Small intestine (tissue), 16 donors: ENCODE data around the gene GALNT4. TPM values are rescaled to one million over a fixed set of nuclear protein-coding genes. Genes with fewer than 3 reads are reported as not detected.
A peak's percentile ranks its signal among the peaks of the same experiment; 100 is the strongest.

Experiments
- DNase-seq, 2 donors: peaks; one replicate each; pipeline versions ENCODE4 v3.0.0 to v3.0.0-alpha.2; 2013
- FAIRE-seq: peaks from 2 replicates; lab custom pipeline; 2012; peaks lifted over from hg19 to GRCh38; lab: Jason Lieb, UNC
- H3K27ac ChIP-seq, 3 donors: one replicate each; pipeline ENCODE4 v1.5.1; 2013; ENCODE audit warnings: low read length in 2 of 3, mild to moderate bottlenecking in 2 of 3, control low read depth in 1 of 3, inconsistent platforms in 1 of 3, low read depth in 1 of 3, moderate library complexity in 1 of 3
- H3K27me3 ChIP-seq, 3 donors: one replicate each; pipeline ENCODE4 v1.6.1; 2013; ENCODE audit warnings: low read length in 3 of 3, inconsistent platforms in 1 of 3; ENCODE audit not compliant: control insufficient read depth in 3 of 3, insufficient read depth in 3 of 3
- H3K36me3 ChIP-seq, 3 donors: one replicate each; pipeline ENCODE4 v1.6.1; 2013; ENCODE audit warnings: low read length in 3 of 3, inconsistent platforms in 1 of 3, low read depth in 1 of 3, mild to moderate bottlenecking in 1 of 3, moderate library complexity in 1 of 3; ENCODE audit not compliant: control insufficient read depth in 3 of 3, insufficient read depth in 2 of 3
- H3K4me1 ChIP-seq, 3 donors: one replicate each; pipeline ENCODE4 v1.6.1; 2013; ENCODE audit warnings: low read length in 2 of 3, inconsistent platforms in 1 of 3, low read depth in 1 of 3, mild to moderate bottlenecking in 1 of 3, moderate library complexity in 1 of 3; ENCODE audit not compliant: control insufficient read depth in 3 of 3, insufficient read depth in 2 of 3
- H3K4me3 ChIP-seq, 3 donors: one replicate each; pipeline ENCODE4 v1.5.1; 2013; ENCODE audit warnings: low read length in 3 of 3, control low read depth in 1 of 3, inconsistent platforms in 1 of 3, low read depth in 1 of 3, mild to moderate bottlenecking in 1 of 3, moderate library complexity in 1 of 3
- H3K9me3 ChIP-seq, 2 donors: one replicate each; pipeline ENCODE4 v1.6.1; 2013; ENCODE audit warnings: low read depth in 1 of 2, low read length in 1 of 2; ENCODE audit not compliant: control insufficient read depth in 2 of 2, insufficient read depth in 1 of 2
- WGBS, 3 donors: extraction: QIAGEN DNeasy Blood & Tissue Kit; methylation state at CpG; one replicate each; pipeline ENCODE4 v1.1.7; 2013; 5-methylcytosine and 5-hydroxymethylcytosine counted together
- long read RNA-seq, 10 donors: transcript quantifications; one replicate each; lab custom pipeline, GENCODE V29; 2026
- polyA plus RNA-seq, 4 donors: library from polyadenylated mRNA; stranded (reverse) in 3 of 4; unstranded in 1 of 4; fragments of 200-250 nt in 3 of 4; fragments of 120-200 nt in 1 of 4; gene quantifications; one replicate each; pipeline versions ENCODE4 v1.2.1 to v1.2.3, GENCODE V29; 2013
- donor health status: healthy with polysubstance abuse.
- donor health status: control.
- donor health status: control.
- donor health status: Bipolar disorder and iron deficiency.
- donor health status: healthy.

The GALNT4 gene
- polyA plus RNA-seq = 10 to 100 TPM in 2 of 4 donors, 1 to 10 TPM in 2; 3.2 to 46.6 (median 10.9) TPM
- long read RNA-seq, donor 1, full-length matches to known transcripts = 104 of 104 reads
- long read RNA-seq, donor 1, partial matches to known transcripts = 0 of 104 reads
- long read RNA-seq, donor 1, other reads (novel, unspliced or antisense) = 0 of 104 reads
- long read RNA-seq, donor 2, full-length matches to known transcripts = 40 of 40 reads
- long read RNA-seq, donor 2, partial matches to known transcripts = 0 of 40 reads
- long read RNA-seq, donor 2, other reads (novel, unspliced or antisense) = 0 of 40 reads
- long read RNA-seq, donor 3, full-length matches to known transcripts = 49 of 49 reads
- long read RNA-seq, donor 3, partial matches to known transcripts = 0 of 49 reads
- long read RNA-seq, donor 3, other reads (novel, unspliced or antisense) = 0 of 49 reads
- long read RNA-seq, donor 4, full-length matches to known transcripts = 2 of 2 reads
- long read RNA-seq, donor 4, partial matches to known transcripts = 0 of 2 reads
- long read RNA-seq, donor 4, other reads (novel, unspliced or antisense) = 0 of 2 reads
- long read RNA-seq, donor 5, full-length matches to known transcripts = 26 of 26 reads
- long read RNA-seq, donor 5, partial matches to known transcripts = 0 of 26 reads
- long read RNA-seq, donor 5, other reads (novel, unspliced or antisense) = 0 of 26 reads
- long read RNA-seq, donor 6, full-length matches to known transcripts = 39 of 39 reads
- long read RNA-seq, donor 6, partial matches to known transcripts = 0 of 39 reads
- long read RNA-seq, donor 6, other reads (novel, unspliced or antisense) = 0 of 39 reads
- long read RNA-seq, donor 7 = 0 reads
- long read RNA-seq, donor 8, full-length matches to known transcripts = 1 of 1 reads
- long read RNA-seq, donor 8, partial matches to known transcripts = 0 of 1 reads
- long read RNA-seq, donor 8, other reads (novel, unspliced or antisense) = 0 of 1 reads
- long read RNA-seq, donor 9, full-length matches to known transcripts = 13 of 13 reads
- long read RNA-seq, donor 9, partial matches to known transcripts = 0 of 13 reads
- long read RNA-seq, donor 9, other reads (novel, unspliced or antisense) = 0 of 13 reads
- long read RNA-seq, donor 10, full-length matches to known transcripts = 34 of 34 reads
- long read RNA-seq, donor 10, partial matches to known transcripts = 0 of 34 reads
- long read RNA-seq, donor 10, other reads (novel, unspliced or antisense) = 0 of 34 reads

DNA sequence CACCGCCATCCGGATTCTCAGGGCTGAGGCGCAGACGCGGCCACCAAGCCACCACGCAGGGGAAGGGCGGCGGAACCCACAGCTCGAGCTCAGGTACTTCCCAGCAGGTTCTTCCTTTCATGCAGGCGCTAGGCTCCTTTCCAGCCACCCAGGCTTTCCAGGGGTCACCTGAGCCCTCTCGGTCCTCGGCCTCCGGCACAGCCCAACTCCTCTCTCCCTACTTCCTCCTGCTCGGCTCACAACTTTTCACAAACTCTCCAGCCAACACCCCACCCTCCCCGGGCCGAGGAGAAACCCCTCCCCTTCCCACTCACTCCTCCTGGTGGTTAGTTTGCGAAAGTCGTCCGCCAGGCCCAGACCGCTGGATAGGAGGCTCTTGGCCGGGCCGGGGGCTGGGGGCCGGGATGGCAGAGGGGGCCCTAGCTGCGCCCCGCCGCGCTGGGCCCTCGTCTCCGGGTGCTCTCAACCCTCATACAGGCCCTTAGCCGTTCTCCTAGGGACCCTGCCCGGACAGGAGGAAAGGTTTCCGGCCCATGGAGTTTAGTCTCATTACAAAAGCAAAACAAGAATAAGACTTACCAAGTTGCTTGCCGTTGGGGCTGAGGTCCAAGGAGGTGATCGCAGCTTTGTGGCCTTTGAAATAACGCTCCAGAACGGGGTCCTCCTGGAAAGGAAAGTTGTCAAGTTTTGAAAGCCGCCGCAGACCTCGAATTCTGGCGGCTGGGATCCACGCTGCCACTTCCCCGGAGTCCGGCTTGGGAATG, at the start of gene GALNT4:
GALNT4 (minus strand) TSS at position 256 of the 764 bp plus-strand sequence; CDS start at position 9, 247 bp downstream.
- Histone ChIP-seq H3K36me3 (peaks cover 0 to 4% (median 2%) of the 10 kb centered on the region in 3 donors), H3K27me3 (no peaks in the 10 kb centered on the region), H3K4me3 (peak within 1 kb of the TSS; percentile 75 to 95 (median 90)), H3K9me3 (no peaks in the 10 kb centered on the region), H3K4me1 (peaks cover 0 to 15% (median 5%) of the 10 kb centered on the region in 3 donors), H3K27ac (peak within 1 kb of the TSS; percentile 84 to 89 (median 84))
- 0 to 1% (median 0%) methylated on average over 40 to 43 of the region's 43 CpGs for WGBS, 3 donors
- no peak for FAIRE-seq
- peak; percentile 93 to 95 for DNase-seq

DNA sequence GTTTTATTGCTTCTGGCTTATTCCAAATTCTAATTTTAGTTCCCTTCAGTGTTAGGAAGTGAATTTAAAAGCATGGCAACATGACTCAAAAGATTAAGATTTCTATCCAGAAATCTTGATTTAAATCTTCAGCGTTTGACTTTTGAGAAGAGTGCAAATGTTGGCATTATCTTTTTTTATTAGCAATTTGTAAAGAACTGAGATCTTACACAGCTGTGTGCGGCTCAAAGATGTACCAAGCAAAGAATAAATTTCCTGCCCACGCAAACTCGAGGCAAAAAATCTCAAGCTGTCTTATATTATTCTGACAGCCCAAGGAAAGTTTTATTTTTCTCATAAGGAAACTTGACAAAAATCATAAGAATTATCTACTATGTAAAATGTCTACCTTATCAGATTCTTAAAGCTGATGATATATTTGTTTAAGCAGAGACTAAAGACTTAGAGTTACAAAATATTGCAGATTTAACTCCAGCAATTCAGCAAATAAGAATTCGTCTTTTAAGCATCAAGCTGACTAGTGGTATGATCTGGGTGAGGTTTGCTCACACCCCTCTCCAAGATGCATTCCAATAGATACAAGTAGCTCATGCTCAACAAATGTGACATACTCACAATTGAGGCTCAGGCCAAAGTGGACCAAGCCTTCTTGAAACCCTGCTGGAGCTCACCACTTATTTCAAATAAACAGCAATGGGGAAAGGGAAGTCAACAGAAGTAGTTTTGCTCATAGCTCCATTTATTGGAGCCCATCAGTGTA, 48.6 kb upstream of the GALNT4 start:
- H3K4me3 ChIP-seq = no peak overlapping the region
- DNase-seq (no peak), FAIRE-seq (no peak)
- WGBS, 3 donors = 83 to 94% (median 91%) methylated on average over 5 of the region's 5 CpGs
- no peaks in the 10 kb centered on the region for H3K27me3 ChIP-seq
- H3K27ac ChIP-seq = no peak overlapping the region
- H3K9me3 ChIP-seq = no peaks in the 10 kb centered on the region
- no peaks in the 10 kb centered on the region for H3K36me3 ChIP-seq
- no peaks in the 10 kb centered on the region for H3K4me1 ChIP-seq

DNA sequence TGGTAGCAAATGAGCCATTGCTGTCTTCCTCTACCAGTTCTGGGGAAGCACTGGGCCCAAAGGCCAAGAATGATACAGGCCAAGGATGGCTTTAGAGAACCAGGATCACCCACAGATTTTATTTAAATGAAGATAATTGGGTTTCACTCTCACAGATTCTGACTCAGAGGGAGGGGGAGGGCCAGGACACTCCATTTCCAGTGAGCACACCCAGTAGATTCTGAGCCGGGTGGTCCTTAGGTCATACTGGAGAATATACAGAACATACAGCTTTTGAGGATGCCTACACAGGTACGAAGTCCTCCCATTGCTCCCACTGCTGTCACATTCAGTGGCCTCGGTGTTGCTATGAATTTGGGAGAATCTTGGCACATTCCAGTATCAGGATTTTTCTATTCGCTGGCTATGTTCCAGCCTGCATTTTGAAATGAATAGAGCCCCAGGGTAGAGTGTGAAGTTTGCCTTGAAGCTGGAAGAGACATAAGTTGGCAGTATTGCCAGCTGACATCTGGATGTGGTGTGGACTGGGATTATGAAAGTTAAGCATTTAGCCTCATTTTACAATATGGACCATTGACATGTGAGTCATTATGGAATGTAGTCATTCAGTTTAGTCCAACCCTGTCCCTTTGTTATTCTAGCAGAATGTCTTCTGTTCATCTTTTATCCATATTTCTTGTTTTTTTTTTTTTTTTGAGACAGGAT, 47.0 kb upstream of the GALNT4 start:
- H3K4me3 ChIP-seq = no peak overlapping the region
- H3K4me1 ChIP-seq = no peaks in the 10 kb centered on the region
- whole genome bisulfite sequencing, 3 donors = 91 to 97% (median 91%) methylated on average over 4 of the region's 4 CpGs
- DNase-seq (no peak), FAIRE-seq (no peak)
- H3K36me3 ChIP-seq = no peaks in the 10 kb centered on the region
- H3K9me3 ChIP-seq = no peaks in the 10 kb centered on the region
- no peaks in the 10 kb centered on the region for H3K27me3 ChIP-seq
- H3K27ac ChIP-seq = no peak overlapping the region

DNA sequence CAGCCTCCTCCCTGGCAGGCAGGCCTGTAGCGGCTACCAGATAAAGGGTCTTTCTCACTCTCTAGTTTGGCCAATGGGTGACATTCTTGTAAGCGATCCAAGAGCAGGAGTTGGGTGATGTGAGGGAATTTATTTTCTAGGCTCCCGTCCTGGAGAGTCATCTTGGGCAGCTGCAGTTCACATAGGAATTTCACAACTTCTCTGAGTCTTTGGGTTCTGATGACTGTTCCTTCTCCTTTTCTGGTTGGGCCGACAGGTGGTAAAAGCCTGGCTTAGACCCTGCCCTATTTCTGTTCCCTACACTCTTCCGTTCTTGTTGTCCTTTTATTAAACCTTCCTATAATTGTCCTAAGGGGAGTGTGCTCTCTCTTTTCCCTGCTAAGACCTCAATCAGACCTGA, 43.9 kb upstream of the GALNT4 start:
- FAIRE-seq (no peak), DNase-seq (no peak)
- 87 to 94% (median 90%) methylated on average over 5 of the region's 5 CpGs for WGBS, 3 donors
- no peaks in the 10 kb centered on the region for H3K36me3 ChIP-seq
- no peak overlapping the region for H3K27ac ChIP-seq
- H3K4me3 ChIP-seq = no peak overlapping the region
- no peaks in the 10 kb centered on the region for H3K27me3 ChIP-seq
- no peaks in the 10 kb centered on the region for H3K4me1 ChIP-seq
- peaks cover 0 to 2% of the 10 kb centered on the region in 2 donors for H3K9me3 ChIP-seq

DNA sequence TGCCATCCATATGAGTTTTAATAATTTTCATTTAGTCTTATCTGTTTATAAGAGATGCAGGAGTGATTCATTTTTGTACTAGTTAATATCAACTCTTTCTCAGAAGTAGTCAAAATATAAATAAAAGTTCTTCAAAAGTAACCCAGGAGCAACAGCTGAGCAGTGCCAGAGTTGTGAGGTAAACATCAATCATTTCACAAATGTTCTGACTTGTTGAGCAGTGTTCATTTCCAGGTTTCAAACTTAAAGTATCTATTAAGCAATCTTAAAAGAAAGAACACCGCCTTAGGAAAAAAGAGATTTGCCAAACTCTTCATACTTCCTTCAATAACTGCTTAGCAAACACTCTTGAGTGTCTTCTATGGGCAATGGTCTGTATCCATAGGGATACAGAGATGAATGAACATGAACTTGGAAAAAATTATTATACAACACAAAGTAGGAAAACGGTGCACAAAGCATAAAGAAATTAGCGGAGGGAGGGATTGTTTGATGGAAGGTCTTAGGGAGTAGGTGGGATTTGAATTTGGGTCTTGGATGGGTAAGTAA, 43.2 kb upstream of the GALNT4 start:
- Histone ChIP-seq H3K27ac (no peak overlapping the region), H3K9me3 (peaks cover 0 to 2% of the 10 kb centered on the region in 2 donors), H3K36me3 (no peaks in the 10 kb centered on the region), H3K27me3 (no peaks in the 10 kb centered on the region), H3K4me1 (no peaks in the 10 kb centered on the region), H3K4me3 (no peak overlapping the region)
- no peak for DNase-seq
- no peak for FAIRE-seq
- 91 to 93% (median 93%) methylated on average over 3 of the region's 3 CpGs for WGBS, 3 donors

GRCh38 chr12:89566615-89567014, 42.0 kb upstream of the GALNT4 start:
- no peak for FAIRE-seq
- H3K27ac ChIP-seq = no peak overlapping the region

GRCh38 chr12:89565002-89565401, 40.4 kb upstream of the GALNT4 start:
- Histone ChIP-seq H3K4me1 (no peaks in the 10 kb centered on the region), H3K27ac (no peak overlapping the region), H3K4me3 (no peak overlapping the region), H3K27me3 (no peaks in the 10 kb centered on the region), H3K36me3 (no peaks in the 10 kb centered on the region), H3K9me3 (peaks cover 0 to 2% of the 10 kb centered on the region in 2 donors)
- no peak for DNase-seq
- FAIRE-seq = no peak

More at GRCh38 chr12:89566615-89567014, 42.0 kb upstream of the GALNT4 start:
- H3K4me3 ChIP-seq = no peak overlapping the region
- H3K9me3 ChIP-seq = peaks cover 0 to 2% of the 10 kb centered on the region in 2 donors
- no peak for DNase-seq
- no peaks in the 10 kb centered on the region for H3K36me3 ChIP-seq
- H3K4me1 ChIP-seq = no peaks in the 10 kb centered on the region
- H3K27me3 ChIP-seq = no peaks in the 10 kb centered on the region
